ENCODE results near the gene CDK5RAP3.
A peak's percentile ranks its signal among the peaks of the same experiment; 100 is the strongest.
"Not testable (repeated sequence)": the region's sequence is repeated elsewhere in the genome, so short reads cannot be mapped to it uniquely, and the experiment has no call there.

The CDK5RAP3 gene

GRCh38 chr17:47975189-47975822, 4.4 kb downstream of the CDK5RAP3 start:
- DNase-seq (ENCODE audit: low read depth), result no peak

DNA sequence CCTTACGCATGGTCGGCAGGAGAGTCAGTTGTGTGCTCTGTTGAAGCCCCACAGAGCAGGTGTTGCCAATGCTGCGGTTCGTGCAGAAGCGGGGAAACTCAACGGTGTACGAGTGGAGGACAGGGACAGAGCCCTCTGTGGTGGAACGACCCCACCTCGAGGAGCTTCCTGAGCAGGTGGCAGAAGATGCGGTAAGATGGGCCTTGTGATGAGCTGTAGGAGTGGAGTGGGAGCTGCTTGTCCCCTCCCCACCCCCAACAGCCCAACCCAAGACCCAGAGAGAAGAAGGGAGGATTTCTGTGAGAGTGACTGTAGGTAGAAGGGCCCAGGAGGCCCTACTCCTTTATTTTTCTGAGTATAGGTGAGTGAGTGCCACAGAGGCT, 4.9 kb downstream of the CDK5RAP3 start:
- no peak for DNase-seq (ENCODE audit: low read depth)

DNA sequence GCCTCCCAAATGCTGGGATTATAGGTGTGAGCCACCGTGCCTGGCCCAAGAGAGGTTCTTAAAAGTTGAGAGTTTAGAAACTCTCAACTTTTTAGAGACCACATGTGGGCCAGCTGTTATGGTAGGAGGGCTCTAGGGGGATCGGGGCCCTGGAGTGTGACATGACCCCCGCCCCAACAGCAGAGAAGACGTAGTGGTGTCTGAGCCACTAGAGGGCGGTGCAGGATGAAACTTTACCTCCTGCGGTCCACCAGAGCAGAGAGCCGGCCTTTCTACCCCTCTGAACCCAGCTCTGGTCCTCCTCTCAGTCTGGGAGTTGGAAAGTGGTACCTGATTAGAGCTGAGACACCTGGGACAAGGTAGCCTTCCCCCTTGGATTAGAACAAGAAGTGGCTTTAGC, 7.4 kb downstream of the CDK5RAP3 start:
- peak; percentile 40 for DNase-seq (ENCODE audit: low read depth)

DNA sequence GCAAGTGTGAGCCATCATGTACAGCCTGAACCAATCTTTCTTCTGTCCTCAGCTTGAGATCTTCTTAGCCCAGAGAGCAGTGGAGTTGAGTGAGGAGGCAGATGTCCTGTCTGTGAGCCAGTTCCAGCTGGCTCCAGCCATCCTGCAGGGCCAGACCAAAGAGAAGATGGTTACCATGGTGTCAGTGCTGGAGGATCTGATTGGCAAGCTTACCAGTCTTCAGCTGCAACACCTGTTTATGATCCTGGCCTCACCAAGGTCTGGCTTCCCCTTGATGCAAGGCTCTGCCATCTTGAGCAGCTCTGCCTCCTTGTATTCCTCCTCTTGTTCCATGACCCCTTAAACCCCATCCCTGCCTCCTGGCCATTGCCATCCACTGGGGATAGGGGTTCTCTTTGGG, 9.6 kb downstream of the CDK5RAP3 start:
- DNase-seq (ENCODE audit: low read depth), result no peak

DNA sequence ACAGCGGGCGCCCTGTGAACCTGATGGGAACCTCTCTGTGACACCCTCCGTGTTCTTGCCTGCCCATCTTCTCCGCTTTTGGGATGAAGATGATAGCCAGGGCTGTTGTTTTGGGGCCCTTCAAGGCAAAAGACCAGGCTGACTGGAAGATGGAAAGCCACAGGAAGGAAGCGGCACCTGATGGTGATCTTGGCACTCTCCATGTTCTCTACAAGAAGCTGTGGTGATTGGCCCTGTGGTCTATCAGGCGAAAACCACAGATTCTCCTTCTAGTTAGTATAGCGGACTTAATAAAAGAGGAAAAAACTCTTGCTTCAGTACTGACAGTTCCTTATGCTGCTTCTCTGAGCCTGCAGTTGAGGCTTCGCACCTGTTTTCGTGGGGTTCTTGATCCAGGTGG, 10.5 kb downstream of the CDK5RAP3 start:
- DNase-seq (ENCODE audit: low read depth), result no peak

DNA sequence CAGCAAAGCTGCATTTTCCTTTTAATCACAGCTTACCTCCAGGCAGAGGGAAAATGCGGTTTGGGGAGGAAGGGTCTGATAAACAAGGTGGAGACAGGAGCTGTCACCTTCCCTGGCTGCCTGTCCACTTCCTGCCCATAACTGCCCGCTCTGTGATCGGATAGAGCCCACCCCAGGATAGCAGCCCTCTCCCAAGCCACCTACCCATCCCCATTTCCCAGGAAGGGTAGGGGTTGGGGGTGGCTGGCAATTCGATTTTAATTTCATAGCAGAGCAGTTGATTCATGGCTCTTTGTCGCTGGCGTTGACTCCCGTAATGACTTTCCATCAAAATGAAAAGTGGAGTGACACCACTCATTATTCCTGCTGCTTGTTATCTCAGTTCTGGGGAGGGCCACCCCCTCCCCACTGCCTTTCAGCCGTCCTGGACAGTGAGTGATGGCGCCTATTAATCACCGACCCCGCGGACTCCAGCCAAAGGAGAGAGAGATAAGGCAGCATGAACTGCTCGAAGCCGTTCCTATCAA, 11.2 kb downstream of the CDK5RAP3 start:
- DNase-seq (ENCODE audit: low read depth), result no peak

- no peak for DNase-seq (ENCODE audit: low read depth)
Observed at GRCh38 chr17:47982645-47983390, 11.9 kb downstream of the CDK5RAP3 start.

DNA sequence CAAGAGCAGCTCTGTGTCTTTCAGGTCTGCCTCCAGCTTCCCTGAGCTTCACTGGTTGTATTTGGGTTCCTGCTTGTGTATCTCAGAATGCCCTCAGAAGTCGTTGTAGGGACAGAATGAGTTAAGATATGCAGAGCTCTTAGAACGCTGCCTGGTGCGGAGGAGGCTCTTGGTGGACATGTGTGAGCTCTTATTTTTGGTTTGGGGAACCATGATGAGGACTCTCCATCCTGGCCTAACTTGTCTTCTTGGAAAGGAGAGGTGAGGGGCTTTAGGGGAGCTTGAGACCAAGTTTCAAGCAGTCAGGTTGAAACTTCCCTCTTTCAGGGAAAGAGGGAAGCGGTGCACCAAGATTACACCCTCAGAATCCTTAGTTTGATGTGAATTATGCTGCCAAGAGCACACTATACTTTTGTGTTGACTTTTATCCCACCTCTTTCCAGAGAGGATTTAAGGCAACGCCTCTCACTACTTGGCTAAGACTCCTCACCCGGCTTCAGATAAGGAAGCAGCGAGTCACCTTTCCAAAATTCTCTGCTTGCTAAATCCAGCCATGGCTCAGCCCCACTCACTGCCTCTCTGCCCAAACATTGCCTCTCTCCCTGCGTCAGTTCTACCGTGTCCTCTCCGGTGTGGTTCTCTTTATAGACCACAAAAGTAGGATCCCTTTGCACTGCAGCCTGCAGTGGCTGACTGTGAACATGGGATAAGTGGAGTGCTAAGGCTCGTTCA, 12.7 kb downstream of the CDK5RAP3 start:
- no peak for DNase-seq (ENCODE audit: low read depth)

DNA sequence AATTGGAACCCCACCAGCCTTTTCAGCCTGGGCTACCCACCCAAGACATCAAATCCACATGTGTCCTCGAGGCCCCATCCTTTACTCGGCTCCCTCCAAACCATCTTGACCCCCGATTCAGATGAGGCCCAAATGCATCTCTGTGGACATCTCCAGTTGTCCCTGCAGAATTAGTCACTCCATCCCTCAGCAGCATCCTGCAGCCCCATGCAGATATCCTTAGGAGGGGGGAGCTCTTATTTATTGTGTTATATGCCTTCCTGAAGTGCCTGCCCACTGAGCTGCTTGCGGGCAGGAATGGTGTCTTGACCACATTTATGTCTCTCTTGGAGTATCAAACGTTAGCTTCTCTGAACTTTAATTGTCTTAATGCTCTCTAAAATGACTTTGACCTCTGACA, 15.6 kb downstream of the CDK5RAP3 start:
- no peak for DNase-seq (ENCODE audit: low read depth)

DNA sequence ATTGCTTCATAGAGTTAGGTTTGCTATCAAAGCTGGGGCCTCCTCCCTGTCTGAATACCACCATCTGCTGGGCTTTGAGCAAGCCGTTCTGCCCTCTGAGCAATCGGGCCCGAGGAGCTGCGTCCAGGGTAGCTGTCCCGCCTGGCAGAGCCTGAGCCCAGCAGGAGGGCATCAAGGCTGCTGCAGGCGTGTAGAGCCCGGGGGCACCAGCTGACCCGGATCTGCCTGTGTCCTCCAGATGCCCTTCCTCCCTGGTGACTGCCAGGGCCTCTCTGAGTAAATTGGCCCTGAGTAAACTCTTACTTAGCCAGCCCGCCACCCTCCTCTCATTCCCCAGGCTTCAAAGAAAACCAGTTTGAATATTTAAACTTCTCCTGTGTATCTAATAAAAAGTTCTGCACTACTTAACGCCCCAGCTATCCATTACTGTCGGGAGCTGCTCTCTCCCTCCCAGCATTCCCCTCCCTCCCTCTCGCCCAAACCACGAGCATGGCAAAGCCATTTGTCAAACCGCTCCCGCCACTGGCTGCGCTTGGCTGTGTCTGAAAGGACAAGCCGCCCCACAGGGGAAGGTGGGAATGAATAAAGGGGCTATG, 16.4 kb downstream of the CDK5RAP3 start:
- DNase-seq (ENCODE audit: low read depth), result peak; percentile 22

DNA sequence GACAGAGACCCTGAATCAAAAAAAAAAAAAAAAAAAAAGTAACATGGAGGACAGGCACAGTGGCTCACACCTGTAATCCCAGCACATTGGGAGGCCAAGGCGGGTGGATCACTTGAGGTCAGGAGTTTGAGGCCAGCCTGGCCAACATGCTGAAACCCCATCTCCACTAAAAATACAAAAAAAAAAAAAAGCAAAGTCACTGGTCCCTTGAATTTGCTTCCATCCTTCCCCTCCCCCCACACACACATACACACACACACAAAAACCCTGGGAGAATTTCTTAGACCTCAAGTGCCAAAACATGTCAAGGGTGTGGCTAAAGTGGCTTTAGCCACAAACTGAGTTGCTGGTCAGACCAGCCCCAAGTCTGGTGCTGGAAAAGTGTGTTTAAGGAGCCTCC, 17.5 kb downstream of the CDK5RAP3 start:
- not testable (repeated sequence) for DNase-seq (ENCODE audit: low read depth)

- no peak for DNase-seq (ENCODE audit: low read depth)
Observed at GRCh38 chr17:47989159-47989558, 18.2 kb downstream of the CDK5RAP3 start.

- DNase-seq (ENCODE audit: low read depth), result no peak
Observed at GRCh38 chr17:47989700-47990099, 18.8 kb downstream of the CDK5RAP3 start.

GRCh38 chr17:47990962-47991731, 20.2 kb downstream of the CDK5RAP3 start:
- no peak for DNase-seq (ENCODE audit: low read depth)

DNA sequence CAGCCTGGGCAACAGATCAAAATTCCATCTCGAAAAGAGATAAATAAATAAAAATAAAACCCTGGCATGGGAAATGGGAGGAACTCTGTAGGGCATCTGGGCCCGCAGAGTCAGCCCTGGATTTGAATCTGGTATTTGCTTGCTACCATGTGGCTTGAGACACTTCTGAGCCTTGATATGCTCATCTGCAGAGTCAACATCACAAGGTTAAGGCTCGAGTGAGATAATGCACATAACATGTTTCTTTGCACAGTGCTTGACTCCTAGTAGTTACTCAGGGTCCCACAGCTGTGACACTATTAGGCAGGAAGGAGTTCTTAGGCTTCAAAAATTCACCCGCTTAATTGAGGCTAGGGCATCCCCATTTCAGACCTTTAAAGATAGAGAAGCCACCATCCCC, 21.3 kb downstream of the CDK5RAP3 start:
- DNase-seq (ENCODE audit: low read depth), result no peak

DNA sequence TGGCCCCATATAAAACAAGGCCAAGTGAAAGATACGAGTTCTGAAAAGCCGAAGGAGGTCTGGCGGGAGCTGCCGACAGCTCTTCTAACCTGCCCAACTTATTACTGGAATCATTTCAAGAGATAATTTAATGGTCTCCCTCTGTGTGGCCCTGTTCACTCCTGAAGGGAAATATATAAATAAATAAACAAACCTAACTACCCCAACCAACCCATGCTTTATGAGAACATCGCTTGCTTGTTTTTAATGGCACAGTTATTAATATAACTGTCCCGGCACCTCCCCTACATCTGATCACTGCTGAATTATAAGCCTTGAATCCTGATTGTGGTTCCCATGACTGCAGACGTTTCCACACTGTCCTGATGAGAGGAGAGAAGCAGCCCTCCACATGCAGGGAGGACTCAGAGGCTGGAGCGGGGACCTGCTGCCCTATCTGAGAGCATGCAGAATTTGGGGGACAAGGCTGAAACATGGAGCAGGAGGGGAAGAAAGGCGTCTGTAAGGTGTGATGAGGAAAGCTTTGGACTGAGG, 22.2 kb downstream of the CDK5RAP3 start:
- no peak for DNase-seq (ENCODE audit: low read depth)

DNA sequence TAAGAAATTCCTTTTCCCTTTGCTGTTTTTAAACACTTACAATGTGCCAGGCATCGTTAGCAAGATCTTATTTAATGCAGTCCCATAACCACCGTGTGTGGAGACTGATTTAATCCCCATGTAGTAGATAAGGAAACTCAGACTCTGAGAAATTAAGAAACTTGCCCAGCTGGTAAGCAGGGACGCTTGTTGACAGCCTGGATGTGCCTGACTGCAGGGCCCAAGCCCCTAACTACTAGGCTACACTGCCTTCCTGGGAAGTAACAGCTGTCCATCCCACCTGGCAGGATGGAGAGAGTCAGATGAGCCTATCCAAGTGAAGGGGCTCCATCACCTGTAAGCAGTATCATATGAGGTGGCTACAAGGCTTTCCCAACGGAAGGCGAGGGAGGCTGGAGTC, 23.1 kb downstream of the CDK5RAP3 start:
- DNase-seq (ENCODE audit: low read depth), result no peak

DNA sequence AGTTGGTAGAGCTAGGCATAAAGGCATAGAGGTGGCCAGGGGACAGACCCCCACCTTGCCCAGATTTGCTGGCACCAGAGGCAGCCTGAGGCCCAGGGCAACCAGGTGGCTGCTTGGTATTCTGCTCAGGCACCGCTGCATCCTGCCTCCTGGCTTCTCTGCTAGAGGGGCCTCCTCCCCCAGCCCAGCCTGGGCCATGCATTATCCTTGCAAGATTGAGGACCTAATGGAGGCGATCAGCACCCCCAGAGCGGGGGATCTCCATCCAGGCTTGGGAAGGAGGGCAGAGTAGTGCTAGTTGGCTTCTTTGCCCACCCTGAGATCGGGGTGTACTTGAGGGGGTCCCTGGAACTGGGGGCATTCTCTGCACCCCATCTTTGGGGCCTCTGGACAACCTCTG, 23.8 kb downstream of the CDK5RAP3 start:
- DNase-seq (ENCODE audit: low read depth), result no peak

DNA sequence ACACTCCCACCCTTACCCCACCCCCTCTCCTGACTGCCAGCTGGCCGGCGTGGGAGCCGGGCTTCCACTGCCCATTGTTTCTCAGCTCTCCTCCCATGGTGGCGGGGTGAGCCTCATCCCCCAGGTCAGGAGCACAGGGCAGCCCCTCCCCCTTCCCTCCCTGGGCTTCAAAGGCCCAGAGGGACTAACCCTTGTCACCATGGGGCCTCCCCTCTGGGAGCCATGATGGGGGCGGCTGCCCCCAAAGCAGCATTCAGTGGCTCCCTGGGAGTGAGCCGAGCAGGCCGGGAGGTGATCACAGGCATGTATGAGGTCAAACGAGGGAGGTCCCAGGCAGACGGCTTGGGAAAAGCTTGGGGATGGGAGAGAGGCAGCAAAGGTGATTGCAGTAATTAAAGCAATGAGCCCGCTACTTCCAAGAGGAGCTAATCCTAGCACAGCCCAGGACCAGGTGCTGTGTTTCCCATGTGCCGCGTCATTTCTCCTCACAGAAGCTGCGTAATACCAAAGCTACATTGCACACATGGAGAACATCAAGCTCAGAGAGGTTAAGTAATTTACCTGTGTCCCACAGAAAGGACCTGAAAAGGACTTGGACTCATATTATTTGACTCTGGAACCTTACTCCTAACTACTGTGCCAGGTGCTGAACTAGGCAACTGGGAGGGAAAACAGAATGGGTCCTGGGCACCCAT, 24.5 kb downstream of the CDK5RAP3 start:
- DNase-seq (ENCODE audit: low read depth), result no peak

- no peak for DNase-seq (ENCODE audit: low read depth)
Observed at GRCh38 chr17:47996201-47996600, 25.3 kb downstream of the CDK5RAP3 start.

DNA sequence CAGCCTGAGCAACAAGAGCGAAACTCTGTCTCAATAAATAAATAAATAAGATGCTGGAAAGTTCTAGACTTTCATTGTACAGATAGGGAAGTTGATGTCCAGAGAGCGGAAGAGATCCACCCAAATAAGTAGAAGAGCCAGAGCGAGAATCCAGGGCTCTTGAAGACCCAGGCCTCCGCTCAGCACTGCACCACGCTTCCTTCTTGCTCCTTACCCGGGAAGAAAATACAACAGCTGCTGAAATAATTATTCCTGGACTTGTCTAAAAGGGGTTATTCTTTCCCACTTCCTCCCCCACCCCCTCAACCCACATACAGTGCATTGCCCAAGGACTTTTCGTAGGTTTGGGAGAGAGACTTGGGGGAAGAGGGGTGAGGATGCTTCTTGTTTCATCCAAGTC, 26.7 kb downstream of the CDK5RAP3 start:
- no peak for DNase-seq (ENCODE audit: low read depth)
